HG03135 (cell line): ENCODE results near the gene ACTR3C.
A peak's percentile ranks its signal among the peaks of the same experiment; 100 is the strongest.

Experiments
- ATAC-seq: cut with Tn5 transposase; IDR thresholded peaks from one replicate; pipeline ENCODE4 v1.9.1; 2021; ENCODE audit warnings: mild to moderate bottlenecking, moderate library complexity; ENCODE audit not compliant: unreplicated experiment

ACTR3C gene

DNA sequence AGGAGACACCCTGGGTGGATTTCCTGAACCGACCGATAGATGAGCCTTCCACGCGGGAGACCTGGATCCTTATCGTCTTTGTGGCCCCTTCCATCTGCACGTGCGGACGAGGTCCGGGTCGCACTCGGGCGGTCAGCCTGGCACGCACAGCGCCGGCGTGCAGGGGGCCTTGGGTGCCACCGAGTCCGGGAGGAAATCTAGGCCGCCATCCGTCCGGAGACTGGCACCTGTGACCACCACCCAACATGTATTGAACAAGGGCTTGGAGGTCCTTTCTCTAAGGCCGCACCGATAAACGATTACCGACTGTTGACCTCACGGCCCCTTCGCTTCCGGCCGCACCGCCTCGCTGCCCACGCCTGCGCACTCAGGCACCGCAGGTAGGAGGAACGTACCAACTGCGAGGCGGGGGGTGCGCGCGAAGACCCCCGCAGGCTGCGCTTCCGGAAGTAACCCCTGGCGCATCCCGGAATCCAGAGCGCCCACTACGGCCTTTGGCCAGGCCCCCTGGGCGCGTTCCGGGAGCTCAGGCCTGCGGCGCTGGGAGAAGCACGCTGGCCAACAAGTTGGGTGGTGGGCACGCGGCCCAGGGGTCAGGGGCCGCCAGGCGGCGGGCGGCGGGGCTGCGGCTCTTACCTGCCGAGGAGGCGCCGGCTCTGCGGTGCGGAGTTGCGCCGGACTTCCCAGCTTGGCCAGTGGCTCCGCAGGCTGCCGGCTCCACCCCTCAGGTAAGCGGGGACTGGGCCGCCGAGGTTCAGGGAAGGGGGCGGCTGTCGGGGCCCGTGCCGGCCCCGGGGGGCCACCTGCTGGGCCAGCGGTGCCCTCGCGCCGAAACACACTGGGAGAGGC lies at the start of gene ACTR3C, which contains the start of gene LRRC61:
TSS of gene ACTR3C (minus strand) at position 713 of the 849 bp plus-strand sequence. CDS start 28,249 bp downstream, outside the sequence.
TSS of gene LRRC61 (plus strand) at position 523 of the 849 bp plus-strand sequence. CDS start 13,507 bp downstream, outside the sequence.
- ATAC-seq: peak; percentile 67

DNA sequence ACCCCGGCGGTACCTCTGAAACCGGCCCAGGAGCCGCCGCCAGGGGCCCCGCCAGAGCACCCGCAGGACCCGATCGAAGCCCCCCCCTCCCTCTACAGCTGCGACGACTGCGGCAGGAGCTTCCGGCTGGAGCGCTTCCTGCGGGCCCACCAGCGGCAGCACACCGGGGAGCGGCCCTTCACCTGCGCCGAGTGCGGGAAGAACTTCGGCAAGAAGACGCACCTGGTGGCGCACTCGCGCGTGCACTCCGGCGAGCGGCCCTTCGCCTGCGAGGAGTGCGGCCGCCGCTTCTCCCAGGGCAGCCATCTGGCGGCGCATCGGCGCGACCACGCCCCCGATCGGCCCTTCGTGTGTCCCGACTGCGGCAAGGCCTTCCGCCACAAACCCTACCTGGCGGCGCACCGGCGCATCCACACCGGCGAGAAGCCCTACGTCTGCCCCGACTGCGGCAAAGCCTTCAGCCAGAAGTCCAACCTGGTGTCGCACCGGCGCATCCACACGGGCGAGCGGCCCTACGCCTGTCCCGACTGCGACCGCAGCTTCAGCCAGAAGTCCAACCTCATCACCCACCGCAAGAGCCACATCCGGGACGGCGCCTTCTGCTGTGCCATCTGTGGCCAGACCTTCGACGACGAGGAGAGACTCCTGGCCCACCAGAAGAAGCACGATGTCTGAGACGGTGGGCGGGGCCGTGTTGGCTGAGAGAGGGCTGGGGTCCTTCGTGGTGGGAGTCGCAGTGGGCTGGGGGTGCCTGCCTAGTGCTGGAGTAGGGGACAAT lies 49.1 kb upstream of the ACTR3C start:
- ATAC-seq: no peak

DNA sequence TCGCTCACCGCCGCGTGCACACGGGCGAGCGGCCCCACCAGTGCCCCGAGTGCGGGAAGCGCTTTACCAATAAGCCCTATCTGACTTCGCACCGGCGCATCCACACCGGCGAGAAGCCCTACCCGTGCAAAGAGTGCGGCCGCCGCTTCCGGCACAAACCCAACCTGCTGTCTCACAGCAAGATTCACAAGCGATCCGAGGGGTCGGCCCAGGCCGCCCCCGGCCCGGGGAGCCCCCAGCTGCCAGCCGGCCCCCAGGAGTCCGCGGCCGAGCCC lies 48.6 kb upstream of the ACTR3C start:
- ATAC-seq: no peak

DNA sequence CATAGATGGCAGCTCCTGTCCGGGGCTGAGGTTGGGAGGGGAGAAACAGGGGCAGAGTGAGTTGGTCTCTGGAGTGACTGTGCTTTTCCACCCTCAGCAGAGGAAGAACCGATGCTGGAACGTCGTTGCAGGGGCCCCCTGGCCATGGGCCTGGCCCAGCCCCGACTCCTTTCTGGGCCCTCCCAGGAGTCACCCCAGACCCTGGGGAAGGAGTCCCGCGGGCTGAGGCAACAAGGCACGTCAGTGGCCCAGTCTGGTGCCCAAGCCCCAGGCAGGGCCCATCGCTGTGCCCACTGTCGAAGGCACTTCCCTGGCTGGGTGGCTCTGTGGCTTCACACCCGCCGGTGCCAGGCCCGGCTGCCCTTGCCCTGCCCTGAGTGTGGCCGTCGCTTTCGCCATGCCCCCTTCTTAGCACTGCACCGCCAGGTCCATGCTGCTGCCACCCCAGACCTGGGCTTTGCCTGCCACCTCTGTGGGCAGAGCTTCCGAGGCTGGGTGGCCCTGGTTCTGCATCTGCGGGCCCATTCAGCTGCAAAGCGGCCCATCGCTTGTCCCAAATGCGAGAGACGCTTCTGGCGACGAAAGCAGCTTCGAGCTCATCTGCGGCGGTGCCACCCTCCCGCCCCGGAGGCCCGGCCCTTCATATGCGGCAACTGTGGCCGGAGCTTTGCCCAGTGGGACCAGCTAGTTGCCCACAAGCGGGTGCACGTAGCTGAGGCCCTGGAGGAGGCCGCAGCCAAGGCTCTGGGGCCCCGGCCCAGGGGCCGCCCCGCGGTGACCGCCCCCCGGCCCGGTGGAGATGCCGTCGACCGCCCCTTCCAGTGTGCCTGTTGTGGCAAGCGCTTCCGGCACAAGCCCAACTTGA lies 48.0 kb upstream of the ACTR3C start:
- ATAC-seq: no peak

DNA sequence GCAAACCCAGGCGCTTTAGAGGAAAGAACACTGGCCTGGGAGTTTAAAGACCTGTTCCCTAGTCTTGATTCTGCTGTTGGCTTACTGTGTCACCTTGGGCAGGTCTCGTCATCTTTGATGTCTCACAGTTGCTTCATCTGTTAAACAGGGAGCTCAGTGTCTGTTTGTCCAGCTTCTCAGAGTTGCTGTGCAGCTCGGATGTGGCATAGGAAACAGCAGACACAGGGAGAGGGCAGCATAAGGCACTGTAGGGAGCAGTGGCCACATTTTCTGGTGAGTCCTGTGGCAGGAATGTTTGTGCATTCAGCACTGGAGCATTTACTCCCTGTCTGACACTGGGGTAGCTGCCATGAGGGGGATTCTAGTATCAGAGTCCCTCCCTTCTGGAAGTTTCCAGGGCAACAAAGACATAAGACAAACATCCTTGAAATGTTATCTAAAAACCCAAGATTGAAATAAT lies 47.3 kb upstream of the ACTR3C start:
- ATAC-seq: no peak

DNA sequence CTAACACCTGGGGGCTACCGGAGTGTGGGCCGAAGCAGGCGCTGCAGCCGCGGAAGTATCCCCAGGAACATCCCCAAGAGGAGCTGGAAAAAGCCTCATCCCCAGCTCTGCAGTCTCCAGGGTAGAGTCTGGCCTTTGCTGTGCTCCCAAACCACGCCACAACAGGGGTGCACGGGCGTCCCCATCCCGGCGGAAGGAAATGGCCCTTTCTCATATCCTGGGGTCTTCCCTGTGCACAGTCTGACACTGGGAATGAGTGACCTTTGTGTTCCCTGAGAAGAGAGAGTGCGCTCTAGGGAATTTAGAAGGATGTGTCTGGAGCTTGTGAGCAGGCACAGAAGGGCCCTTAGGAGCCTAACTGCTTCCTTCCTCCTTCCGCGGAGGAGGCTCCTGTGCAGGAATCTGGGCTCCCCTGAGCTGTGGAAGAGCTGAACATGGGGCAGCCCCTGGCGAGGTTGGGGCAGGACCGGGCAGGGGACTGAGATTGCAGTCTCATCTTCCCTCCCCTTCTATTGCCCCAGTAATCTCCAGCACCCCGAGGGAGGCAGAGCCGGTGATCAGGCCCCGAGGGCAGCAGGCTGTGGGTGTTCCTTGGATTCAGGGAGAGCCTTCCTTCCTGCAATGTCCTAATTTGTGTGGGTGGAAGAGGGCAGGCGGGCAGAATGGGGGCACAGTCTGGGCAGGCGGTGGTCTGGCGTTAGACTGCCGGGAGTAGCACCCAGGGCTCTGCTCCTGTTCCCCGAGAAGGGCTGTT lies 46.6 kb upstream of the ACTR3C start:
- no peak for ATAC-seq

DNA sequence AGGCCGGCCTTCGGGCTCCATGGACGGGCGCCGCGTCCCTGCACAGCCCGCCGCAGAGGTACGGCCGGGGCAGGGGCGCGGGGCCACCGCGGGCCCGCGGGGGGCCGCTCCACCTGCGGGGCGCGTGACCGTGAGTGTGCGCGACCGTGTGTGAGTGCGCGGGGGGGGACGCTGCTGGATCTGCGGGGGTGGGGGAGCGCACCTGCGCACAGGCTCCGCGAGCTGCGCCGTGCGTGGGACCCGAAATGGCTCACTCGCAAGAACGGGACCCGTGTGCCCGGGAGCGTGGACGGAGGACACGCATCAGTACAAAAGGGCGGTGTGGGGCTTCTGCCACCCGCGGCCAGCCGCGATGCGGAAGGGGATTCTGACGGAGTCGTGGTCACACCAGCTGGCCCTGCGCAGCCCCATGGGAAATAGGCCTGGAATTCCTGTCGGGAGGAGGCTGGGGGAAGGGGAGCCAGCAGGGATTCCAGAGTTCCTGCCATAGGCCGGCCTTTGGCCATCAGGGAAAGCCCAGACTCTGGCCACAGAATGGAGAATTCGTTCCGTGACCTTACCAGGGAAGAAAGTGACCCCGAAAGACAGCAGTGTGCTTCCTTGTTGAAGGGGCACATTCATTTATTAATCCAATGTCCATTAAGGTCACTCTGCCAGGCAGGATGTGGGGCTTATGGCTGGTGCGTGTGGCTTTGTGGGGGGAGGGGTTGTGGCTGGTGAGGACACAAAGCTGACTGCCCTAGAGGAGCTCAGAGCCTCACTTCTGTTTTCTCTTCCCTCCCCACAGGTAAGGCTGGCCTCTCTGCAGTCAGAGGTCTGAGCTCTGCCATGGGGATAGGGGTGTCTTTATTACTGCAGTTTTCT lies 45.8 kb upstream of the ACTR3C start:
- ATAC-seq: peak; percentile 17

DNA sequence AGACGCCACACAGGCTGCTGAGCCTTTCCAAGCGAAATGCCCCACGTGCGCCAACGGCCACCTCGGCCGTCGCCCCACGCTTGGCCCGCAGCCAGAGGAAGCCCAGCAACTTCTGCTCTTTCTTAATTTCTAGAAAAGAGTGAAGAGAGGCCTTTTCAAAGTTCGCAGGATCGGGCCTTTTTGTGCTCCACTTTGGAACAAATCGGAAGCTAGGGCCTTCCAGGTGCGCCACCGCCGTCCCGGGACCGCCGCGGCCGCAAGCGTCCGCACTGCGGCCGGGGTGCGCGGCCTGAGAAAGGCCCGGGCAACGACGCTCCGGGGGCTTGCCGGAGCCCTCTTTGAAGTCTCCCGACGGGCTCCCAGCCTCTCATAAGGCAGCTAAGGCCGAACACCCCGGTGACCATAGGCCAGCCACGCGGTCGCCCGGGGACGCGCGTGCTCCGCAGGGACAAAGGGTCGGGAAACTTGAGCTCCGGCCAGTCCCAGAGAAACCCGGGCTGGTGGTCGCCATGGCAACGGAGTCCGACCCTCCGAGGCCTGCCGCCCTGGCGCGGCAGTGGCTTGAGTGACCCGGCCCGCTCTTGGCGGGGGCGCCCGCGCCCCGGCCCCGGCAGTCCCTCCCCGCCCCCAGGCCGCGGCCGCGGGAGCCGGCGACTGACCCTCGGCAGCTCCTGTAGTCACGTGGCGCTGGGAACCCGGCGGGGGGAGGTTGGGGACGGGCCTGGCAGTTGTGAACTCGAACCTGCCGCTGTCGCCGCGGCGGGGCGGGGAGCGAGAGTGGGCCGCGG lies 44.9 kb upstream of the ACTR3C start, which contains the start of gene REPIN1:
TSS of gene REPIN1 (plus strand) at position 727 of the 788 bp plus-strand sequence. CDS start 890 bp downstream, outside the sequence.
- peak; percentile 55 for ATAC-seq

DNA sequence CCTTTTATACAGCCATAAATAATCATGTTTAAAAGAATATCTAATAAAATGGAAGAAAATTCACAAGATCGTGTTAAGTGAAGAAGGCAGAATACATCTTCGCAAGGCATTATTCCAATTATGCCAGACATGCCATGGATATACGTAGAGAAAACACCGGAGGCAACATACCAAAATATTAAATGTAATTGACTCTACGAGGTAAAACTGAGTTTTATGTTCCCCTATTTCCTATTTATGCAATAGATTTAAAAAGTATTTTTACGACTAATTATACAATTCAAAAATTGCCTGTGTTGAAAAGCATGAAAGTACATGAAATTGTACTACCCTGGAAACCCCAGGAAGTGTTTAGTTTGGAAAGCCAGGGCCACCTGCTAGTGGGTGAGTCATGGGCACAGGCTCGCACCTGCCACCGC lies 44.3 kb upstream of the ACTR3C start:
- ATAC-seq: no peak

DNA sequence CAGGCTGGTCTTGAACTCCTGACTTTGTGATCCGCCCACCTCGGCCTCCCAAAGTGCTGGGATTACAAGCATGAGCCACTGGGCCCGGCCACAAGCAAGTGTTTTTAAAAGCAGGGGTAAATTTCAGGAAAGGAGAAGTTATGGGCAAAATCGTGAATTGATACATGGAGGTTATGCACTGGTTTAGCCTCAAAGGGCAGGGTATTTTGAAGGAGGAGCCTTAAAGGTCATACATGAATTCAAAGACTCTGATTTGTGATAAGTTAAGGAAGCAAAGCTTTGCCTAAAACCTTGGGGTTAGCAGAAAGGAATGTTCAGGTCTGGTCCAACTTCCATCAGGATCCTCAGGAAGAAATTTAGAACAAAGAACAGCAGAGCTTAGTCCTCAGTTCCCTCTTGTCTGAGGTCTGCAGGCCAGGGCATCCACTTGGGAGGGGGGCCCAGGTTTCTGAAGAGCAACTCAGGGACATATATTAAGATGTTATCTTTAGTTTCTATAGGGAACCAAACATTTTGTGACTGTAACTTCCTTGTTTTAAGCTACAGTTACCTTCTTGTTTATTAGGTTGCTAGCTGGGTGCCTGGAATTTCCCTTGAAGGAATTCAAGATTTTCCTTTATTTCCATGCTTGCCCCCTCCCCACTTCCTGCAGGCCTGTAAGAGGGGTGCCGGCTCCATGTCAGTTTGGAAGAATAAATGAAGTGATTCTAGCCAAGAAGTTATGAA lies 42.5 kb upstream of the ACTR3C start:
- no peak for ATAC-seq

DNA sequence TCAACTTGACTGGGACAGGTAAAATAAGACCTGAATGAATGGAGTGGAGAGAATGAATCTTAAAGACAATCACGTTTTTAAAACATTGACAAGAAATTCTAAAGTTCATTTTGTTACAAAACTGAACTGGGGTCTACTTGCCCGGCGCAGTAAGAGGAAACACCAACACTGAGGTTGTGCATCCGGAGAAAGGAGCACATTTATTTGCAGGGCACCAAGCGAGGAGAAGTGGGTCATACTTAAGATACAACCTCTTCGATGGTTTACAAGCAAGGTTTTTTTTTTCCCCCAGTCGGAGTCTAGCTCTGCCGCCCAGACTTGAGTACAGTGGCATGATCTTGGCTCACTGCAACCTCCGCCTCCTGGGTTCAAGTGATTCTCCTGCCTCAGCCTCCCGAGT lies 41.8 kb upstream of the ACTR3C start:
- ATAC-seq: no peak

DNA sequence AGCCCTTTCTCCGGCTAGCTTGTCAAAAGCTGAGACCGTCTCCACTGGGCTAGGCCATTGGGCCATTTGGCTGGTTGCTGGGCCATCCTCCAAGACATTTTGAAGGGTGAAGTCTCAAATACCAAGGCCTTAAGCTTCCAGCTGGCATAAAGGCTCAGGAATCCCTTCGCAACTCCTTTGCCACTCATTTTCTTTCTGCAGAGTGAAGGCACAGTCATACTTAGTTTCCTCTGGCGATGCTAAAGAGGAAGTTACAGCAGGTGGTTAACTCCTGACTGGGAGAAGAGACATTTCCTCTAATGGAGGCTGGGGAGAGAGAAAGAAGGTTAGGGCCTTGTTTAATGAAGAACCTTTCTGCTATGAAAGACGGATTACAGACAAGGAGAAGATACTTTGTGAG lies 40.5 kb upstream of the ACTR3C start:
- ATAC-seq: no peak

DNA sequence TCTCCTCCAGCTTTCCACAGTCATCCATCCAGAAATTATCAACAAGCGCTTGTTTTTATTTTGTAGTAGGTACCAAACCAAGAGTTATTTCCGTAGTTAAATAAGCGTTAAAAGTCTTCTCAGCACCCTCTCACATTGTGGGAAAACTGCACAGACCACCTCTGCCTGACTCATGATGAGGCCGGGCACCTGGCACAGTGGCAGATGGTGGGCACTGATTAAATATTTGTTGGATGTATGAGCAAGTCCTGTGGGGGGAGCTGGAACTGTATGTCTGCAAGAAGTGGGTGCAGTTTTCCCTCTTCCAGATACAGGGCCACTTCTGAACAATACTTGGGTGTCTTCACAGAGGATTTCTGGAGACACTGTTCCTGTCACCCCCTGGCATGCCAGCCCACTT lies 40.0 kb upstream of the ACTR3C start:
- no peak for ATAC-seq

DNA sequence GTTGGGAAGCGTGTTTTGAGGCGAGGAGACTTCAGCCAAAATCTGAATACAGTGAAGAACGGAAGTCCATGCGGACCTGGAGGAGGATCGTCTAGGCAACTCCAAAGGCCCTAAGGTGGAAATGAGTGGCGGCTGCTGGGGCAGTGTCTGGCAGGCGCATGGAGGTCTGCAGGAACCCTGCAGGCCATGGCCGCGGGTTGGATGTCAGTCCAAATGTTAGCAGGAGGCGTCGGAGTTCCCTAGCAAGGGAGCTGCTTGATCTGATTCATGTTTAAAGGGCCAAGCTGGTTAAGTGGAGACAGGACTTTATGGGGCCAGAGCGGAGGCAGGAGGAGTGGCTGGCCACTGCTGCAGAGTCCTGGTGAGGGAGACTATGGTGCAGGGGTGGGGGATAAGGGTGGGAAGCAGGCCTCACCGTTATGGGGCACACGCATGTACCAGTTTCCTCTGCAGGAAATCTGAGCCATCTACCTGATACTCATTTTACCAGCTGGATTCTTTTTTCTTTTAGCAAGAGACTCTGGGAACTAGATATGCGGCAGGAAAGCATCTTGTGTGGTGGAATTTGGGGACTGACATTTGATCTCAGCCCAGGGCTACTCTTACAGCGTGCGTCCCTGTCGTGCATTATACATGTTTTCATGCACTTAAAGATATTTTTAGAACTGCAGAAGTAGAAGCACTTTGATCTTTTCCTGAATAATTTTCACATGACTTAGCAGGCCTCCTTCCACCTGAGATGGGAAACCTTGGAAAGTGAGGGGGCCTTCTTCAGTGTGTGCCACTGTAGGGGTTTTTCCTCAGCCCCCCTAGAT lies 38.7 kb upstream of the ACTR3C start:
- no peak for ATAC-seq

DNA sequence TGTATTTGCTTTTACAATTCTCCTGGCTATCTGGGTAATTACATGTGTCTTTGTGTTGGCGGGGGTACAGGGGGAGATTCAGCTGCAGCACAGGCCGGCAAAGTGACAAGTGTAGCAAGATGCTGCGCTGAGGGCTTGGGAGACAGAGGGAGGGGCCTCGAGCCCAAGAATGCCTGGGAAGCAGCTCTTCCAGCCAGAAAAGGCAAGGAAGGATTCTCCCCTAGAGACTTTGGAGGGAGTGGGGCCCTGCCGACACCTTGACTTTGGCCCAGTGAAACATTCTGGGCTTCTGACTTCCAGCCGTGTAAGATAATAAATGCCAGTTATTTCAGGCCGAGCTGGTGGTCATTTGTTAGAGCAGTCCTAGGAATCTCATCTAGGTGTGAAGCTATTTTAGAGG lies 38.1 kb upstream of the ACTR3C start:
- no peak for ATAC-seq

DNA sequence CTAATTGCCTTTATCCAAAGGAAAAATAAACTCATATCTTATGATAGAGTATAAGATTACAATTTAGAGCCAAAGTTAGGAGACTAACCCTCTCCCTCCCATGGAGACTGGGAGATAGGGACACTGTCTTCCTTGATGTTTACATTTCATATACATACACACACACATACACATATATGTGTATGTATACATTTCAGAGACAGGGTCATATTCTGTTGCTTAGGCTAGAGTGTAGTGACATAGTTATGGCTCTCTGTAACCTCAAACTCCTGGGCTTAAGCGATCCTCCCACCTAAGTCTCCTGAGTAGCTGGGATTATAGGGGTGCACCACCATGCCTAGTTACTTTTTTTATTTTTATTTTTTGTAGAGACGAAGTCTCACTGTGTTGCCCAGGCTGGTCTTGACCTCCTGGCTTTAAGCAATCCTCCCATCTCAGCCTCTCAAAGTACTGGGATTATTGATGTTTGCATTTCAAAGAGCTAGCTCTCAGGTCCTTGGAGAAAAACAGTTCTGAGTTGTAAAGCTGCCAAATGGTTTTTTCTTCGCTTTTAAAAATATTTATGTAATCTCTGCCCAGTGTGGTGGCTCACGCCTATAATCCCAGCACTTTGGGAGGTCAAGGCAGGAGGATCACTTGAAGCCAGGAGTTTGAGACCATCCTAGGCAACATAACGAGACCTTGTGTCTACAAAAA lies 37.2 kb upstream of the ACTR3C start:
- no peak for ATAC-seq
